Fibroblast of pulmonary artery (primary cell): Measurements from ENCODE around the gene IGFLR1.

ENCODE experiments used
- DNase-seq: peaks from one replicate; pipeline ENCODE4 v3.0.0-alpha.2; 2010; ENCODE audit warnings: low read depth
- H3K4me3 ChIP-seq: replicated peaks from 2 replicates; pipeline ENCODE4 v1.5.1; 2011; ENCODE audit warnings: low read depth, mild to moderate bottlenecking, control low read depth, low read length, moderate library complexity
- TF ChIP-seq, protein P1 (sequence below): IDR thresholded peaks from 2 replicates; pipeline ENCODE4 v1.5.1; 2011; ENCODE audit warnings: mild to moderate bottlenecking, control low read depth, low read length, inconsistent platforms; ENCODE audit errors: missing control alignments

The IGFLR1 gene

DNA sequence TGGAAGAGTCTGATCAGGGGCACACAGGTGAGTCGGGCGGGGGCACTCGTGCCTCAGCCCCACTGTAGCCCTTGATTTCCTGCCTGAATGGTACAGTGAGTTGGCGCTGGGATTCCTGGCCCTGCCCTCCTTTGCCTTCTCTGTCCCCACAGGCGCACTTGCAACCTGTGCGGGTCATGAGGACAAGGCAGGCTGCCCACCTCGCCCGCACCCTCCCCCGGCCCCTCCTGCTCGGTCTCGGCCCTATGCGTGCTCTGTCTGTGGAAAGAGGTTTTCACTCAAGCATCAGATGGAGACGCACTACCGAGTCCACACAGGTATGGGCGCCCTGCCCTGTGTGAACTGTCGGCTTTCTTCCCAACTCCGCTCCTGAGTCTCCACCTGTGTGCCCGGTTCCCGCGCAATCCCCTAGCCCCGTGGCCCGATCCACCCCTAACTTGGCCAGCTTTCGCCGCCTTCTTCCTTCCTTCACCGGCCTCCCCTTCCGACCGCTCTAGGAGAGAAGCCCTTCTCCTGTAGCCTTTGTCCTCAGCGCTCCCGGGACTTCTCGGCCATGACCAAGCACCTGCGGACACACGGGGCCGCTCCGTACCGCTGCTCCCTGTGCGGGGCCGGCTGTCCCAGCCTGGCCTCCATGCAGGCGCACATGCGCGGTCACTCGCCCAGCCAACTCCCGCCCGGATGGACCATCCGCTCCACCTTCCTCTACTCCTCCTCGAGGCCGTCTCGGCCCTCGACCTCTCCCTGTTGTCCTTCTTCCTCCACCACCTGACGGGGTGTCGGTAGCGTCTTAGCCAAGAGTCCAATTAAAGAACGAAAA lies 26.1 kb downstream of the IGFLR1 start:
- peak; percentile 39 for DNase-seq
- peak overlapping the region; percentile 81 for H3K4me3 ChIP-seq
- TF ChIP-seq, protein P1, sequence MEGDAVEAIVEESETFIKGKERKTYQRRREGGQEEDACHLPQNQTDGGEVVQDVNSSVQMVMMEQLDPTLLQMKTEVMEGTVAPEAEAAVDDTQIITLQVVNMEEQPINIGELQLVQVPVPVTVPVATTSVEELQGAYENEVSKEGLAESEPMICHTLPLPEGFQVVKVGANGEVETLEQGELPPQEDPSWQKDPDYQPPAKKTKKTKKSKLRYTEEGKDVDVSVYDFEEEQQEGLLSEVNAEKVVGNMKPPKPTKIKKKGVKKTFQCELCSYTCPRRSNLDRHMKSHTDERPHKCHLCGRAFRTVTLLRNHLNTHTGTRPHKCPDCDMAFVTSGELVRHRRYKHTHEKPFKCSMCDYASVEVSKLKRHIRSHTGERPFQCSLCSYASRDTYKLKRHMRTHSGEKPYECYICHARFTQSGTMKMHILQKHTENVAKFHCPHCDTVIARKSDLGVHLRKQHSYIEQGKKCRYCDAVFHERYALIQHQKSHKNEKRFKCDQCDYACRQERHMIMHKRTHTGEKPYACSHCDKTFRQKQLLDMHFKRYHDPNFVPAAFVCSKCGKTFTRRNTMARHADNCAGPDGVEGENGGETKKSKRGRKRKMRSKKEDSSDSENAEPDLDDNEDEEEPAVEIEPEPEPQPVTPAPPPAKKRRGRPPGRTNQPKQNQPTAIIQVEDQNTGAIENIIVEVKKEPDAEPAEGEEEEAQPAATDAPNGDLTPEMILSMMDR: no peak

DNA sequence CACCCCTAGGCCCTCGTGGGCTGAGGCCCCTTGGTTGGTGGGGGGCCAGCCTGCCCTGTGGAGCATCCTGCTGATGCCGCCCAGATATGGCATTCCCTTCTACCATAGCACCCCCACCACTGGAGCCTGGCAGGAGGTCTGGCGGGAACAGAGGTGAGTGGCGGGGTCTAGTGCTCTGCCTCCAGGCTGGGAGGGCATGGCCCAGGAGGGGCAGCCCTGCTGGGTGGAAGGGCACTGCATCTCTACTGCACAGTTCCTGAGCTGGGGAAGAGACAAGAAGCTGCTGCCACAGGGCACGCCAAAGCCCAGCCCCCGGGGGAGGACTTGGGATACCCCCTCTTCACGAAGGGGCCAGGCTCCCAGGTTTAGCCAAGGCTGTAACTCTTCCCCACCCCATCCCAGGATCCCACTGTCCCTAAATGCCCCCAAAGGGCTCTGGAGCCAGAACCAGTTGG lies 26.9 kb downstream of the IGFLR1 start:
- H3K4me3 ChIP-seq: no peak overlapping the region
- no peak for DNase-seq
- TF ChIP-seq, protein P1: no peak

DNA sequence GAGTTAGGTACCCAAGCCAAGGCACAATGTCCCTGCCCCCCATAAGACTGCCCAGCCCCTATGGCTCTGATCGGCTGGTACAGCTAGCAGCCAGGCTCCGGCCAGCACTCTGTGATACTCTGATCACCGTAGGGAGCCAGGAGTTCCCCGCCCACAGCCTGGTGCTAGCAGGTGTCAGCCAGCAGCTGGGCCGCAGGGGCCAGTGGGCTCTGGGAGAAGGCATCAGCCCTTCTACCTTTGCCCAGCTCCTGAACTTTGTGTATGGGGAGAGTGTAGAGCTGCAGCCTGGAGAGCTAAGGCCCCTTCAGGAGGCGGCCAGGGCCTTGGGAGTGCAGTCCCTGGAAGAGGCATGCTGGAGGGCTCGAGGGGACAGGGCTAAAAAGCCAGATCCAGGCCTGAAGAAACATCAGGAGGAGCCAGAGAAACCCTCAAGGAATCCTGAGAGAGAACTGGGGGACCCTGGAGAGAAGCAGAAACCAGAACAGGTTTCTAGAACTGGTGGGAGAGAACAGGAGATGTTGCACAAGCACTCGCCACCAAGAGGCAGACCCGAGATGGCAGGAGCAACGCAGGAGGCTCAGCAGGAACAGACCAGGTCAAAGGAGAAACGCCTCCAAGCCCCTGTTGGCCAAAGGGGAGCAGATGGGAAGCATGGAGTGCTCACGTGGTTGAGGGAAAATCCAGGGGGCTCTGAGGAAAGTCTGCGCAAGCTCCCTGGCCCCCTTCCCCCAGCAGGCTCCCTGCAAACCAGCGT lies 27.5 kb downstream of the IGFLR1 start:
- TF ChIP-seq, protein P1: no peak
- no peak for DNase-seq
- H3K4me3 ChIP-seq: no peak overlapping the region

DNA sequence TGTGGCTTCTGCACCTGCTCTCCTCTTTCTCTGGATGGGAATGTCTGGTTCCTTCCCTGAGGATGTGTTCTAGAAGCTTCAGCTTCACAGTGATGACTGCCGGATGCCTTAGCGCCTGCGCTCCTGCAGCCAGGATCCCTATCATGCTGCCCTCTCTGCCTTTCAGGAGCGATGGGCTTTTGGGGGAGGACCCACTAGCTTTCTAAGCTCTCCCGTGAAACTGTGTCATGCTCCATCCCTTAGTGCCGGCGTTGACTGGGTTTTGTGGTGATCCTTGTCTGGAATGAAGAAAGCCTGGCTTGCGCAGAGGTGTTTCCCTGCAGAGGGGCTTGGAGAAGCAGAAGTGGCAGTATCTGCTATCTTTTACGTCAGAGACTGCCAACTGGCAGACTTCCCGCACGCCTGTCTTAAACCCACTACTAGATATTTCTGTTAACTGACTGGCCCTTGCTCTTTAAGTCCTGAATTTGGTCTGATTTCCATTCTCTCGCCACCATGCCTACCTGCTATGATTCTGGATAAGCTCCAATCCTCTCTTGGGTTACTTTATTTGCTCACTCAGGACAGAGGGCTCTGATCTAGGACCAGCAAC lies 28.3 kb downstream of the IGFLR1 start:
- TF ChIP-seq, protein P1: no peak
- H3K4me3 ChIP-seq: no peak overlapping the region
- DNase-seq: no peak

DNA sequence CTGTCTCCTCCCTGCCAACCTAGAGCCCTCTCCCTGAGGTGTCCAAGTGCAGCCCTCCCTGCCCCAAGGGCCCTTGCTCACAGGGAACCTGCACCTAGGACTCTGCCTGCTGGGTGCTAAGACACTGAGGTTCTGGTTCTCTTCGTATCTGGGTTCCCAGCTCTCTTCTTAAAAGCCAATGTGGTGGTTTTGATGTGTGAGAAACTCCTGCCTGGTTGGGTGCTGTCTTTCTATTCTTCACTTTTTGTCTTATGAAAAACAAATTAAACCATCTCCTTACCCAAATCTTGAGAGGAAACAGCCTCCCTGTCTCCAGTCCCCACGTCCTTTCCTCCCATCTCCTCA lies 28.8 kb downstream of the IGFLR1 start:
- H3K4me3 ChIP-seq: no peak overlapping the region
- DNase-seq: no peak

More for the DNA sequence above, 28.8 kb downstream of the IGFLR1 start:
- TF ChIP-seq, protein P1: no peak
